ENCODE measurements around the gene PRSS23.

- TF ChIP-seq CTCF (IDR thresholded peaks at IDR 0.05; ENCODE audit: poor library complexity, severe bottlenecking) (no peak), EP300 (conservative IDR thresholded peaks at IDR 0.05; ENCODE audit: poor library complexity, severe bottlenecking) (no peak), EZH2 (IDR thresholded peaks at IDR 0.05; ENCODE audit: borderline replicate concordance, insufficient read depth, low read length, poor library complexity, severe bottlenecking) (no peak), TAF1 (IDR thresholded peaks at IDR 0.05; ENCODE audit: low read depth) (no peak), POLR2AphosphoS5 (IDR thresholded peaks at IDR 0.05) (no peak), MXI1 (conservative IDR thresholded peaks at IDR 0.05; ENCODE audit: poor library complexity, severe bottlenecking) (no peak), SMC3 (conservative IDR thresholded peaks at IDR 0.05; ENCODE audit: poor library complexity) (no peak), RAD21 (conservative IDR thresholded peaks at IDR 0.05) (no peak)
Observed at GRCh38 chr11:86787018-86787536, 13.3 kb upstream of the PRSS23 start.

Measured in neural cell (in vitro differentiated cells).